SH-SY5Y (cell line): ENCODE results near the gene ALAS1.

Source experiments
- GATA2 ChIP-seq: IDR thresholded peaks from 2 replicates; pipeline ENCODE4 v1.6.1; 2011; ENCODE audit warnings: mild to moderate bottlenecking, low read depth, low read length
- GATA3 ChIP-seq: IDR thresholded peaks from 2 replicates; pipeline ENCODE4 v1.6.1; 2011; ENCODE audit warnings: low read depth, mild to moderate bottlenecking, low read length, moderate library complexity

DNA sequence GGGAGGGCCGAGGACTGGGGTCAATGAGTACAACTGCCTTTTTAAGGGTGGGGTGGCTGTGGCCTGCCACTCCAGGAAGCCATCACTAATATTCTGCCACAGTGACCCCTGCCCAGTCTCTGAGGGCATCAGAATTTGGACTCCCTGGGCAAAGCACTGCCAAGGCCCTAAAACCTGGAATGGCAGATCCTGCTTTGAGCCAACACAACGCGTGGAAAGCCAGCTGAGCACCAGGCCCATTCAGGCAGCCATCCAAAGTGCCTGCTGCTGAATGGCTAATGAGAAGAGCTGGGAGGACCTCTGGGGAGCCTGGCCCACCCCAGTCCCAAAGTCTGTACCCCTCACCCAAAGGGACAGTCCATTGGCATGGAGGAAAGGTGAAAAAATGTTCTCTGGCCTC, 36.0 kb downstream of the ALAS1 start:
- TF ChIP-seq GATA2 (no peak), GATA3 (no peak)
